Astrocyte of the cerebellum (primary cell): ENCODE data around the gene NRG3.

Source experiments
- DNase-seq: peaks from one replicate; pipeline ENCODE4 v3.0.0-alpha.2; 2011; ENCODE audit warnings: low read depth
- H3K4me3 ChIP-seq: 2 replicates; pipeline ENCODE4 v1.5.1; 2011; ENCODE audit warnings: mild to moderate bottlenecking, low read depth, low read length, moderate library complexity
- CTCF ChIP-seq: IDR thresholded peaks from 2 replicates; pipeline ENCODE4 v1.5.1; 2012; ENCODE audit warnings: low read length, low read depth, moderate library complexity, mild to moderate bottlenecking; ENCODE audit errors: missing control alignments
- in situ Hi-C: cut with HindIII; loops from 2 replicates; pipeline ENCODE4 v1.10.0; 2017; ENCODE audit warnings: low sequenced_read_pairs

NRG3 gene

GRCh38 chr10:82908751-82909150, 1033.8 kb downstream of the NRG3 start:
- in situ Hi-C loops, result no loop called here
- DNase-seq, result no peak
- TF ChIP-seq CTCF, result no peak
- no peak overlapping the region for H3K4me3 ChIP-seq

- H3K4me3 ChIP-seq, result no peak overlapping the region
- in situ Hi-C loops, result no loop called here
- DNase-seq, result no peak
- TF ChIP-seq CTCF, result no peak
These were observed 1035.3 kb downstream of the NRG3 start for GRCh38 chr10:82910301-82910700.

GRCh38 chr10:82914655-82915136, 1039.7 kb downstream of the NRG3 start:
- no peak for TF ChIP-seq CTCF
- in situ Hi-C loops, result no loop called here
- no peak for DNase-seq
- no peak overlapping the region for H3K4me3 ChIP-seq

GRCh38 chr10:82916941-82917340, 1041.9 kb downstream of the NRG3 start:
- no peak overlapping the region for H3K4me3 ChIP-seq
- in situ Hi-C loops, result no loop called here
- DNase-seq, result no peak
- no peak for TF ChIP-seq CTCF

GRCh38 chr10:82918022-82918421, 1043.0 kb downstream of the NRG3 start:
- in situ Hi-C loops, result no loop called here
- no peak overlapping the region for H3K4me3 ChIP-seq
- no peak for DNase-seq
- TF ChIP-seq CTCF, result no peak

GRCh38 chr10:82922046-82922445, 1047.1 kb downstream of the NRG3 start:
- in situ Hi-C loops, result no loop called here
- no peak for DNase-seq
- H3K4me3 ChIP-seq, result no peak overlapping the region
- no peak for TF ChIP-seq CTCF

- no peak for TF ChIP-seq CTCF
- DNase-seq, result no peak
- H3K4me3 ChIP-seq, result no peak overlapping the region
- in situ Hi-C loops, result no loop called here
These were observed 1047.8 kb downstream of the NRG3 start for GRCh38 chr10:82922755-82923154.
